Fibroblast of skin of left biceps (primary cell): ENCODE results near the gene FSTL4.

Experiments
- DNase-seq, 2 experiments: peaks; one replicate each; pipeline ENCODE4 v3.0.0-alpha.2; 2013; ENCODE audit warnings: low read depth in 2 of 2

The FSTL4 gene

GRCh38 chr5:133610489-133611356 is 1.6 kb downstream of the FSTL4 start:
- no peak for DNase-seq

DNA sequence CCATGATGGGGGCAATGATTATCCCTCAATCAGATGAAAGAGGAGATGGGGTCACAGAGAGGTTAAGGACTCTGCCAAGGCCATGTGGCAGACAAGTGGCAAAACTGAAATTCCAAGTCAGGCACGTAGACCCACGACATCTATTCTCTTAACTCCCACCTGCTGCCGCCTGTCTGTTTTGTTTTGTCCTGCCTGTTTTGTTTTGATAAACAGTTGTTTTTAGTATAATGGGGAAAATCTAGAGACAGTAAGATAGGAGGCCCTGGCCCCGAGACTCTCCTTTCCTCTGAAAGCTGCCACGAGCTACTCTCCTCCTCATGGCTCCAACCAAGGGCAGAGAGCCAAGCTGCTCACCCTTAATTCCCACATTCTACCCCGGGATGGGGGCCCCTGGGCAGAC is 4.9 kb downstream of the FSTL4 start:
- DNase-seq: no peak

DNA sequence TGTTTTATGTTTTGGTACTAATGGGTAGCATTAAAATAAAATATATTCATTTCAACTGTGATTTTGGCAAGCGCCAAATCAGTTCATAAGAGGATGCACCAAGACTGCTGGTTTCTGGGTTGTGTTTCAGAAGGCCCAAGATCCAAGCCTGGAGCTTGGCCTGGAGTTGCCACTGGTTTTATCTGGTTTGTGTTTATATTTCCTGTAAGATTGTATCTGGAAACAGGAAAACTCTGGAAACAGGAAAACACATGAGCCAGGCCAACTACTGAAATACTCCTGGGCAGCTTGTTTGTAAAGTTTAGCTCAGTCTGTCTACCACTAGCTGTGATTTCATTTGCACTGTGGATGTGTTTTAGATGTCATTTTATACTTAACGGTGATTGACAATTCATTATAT is 5.5 kb downstream of the FSTL4 start:
- DNase-seq: no peak

DNA sequence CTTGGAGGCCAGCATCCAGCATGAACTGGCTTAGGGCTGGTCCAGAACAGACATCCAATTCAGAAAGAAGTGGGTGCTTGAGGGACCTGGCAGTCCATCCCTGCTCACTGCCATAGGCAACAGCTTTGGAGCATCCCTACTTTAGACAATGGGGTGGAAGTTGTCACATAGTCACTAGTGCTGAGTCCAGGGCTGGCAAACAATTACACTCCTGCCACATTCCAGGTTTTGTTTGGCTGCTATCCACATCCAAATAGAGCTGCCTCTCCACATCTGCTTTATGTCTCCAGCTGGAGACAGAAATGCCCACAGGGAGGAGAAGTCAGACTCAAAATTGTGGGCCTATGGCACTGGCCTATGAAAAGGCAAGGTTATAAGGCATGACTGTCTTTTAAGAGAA is 7.0 kb downstream of the FSTL4 start:
- DNase-seq: no peak

- no peak for DNase-seq
Measured at GRCh38 chr5:133603711-133604110, 8.6 kb downstream of the FSTL4 start.

DNA sequence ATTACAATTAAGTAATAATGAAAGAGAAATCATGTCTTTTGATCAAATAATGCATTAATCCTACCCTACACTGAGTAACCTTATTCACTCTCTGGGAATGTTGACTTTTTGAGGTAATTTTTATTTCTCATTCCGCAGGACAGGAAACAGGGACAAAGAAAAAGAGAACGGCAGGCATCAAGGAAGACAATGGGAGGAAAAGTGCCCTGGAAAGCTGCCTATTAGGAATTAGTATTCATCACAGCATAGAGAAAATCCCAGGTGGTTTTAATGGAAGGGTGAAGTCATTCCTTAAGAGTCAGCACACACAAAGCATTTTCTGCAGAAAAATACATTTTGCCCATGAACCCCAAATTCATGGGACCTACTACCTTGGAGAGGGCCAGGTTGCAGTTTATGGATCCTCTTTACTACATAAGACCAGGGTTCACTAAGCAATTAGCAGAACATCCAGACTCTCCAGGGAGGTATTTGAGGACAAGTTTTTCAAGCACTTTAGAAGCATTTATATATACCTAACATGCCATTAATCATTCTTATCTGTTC is 9.4 kb downstream of the FSTL4 start:
- DNase-seq: no peak

- no peak for DNase-seq
Measured at GRCh38 chr5:133599600-133599999, 12.7 kb downstream of the FSTL4 start.

DNA sequence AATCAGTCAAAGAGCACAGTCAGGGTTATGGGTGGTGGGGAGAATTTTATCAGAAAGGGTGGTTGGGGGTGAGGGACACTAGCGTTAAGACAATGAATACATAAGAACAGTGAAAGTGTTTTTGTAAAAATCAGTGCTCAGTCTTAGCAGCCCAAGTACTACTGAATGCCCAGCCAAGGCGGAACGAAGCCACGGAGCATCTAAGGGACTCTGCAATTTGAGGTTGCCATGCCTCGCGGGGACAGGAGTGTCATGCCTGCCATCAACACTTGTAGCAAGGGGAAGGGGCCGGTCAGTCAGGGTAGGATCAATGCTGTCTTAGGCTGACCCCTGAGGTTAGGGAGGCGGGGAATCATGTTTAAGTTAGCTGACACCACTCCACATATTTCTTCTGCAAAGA is 13.3 kb downstream of the FSTL4 start:
- no peak for DNase-seq

GRCh38 chr5:133596049-133596448 is 16.3 kb downstream of the FSTL4 start:
- DNase-seq: no peak

- no peak for DNase-seq
Measured at GRCh38 chr5:133595465-133595864, 16.9 kb downstream of the FSTL4 start.

DNA sequence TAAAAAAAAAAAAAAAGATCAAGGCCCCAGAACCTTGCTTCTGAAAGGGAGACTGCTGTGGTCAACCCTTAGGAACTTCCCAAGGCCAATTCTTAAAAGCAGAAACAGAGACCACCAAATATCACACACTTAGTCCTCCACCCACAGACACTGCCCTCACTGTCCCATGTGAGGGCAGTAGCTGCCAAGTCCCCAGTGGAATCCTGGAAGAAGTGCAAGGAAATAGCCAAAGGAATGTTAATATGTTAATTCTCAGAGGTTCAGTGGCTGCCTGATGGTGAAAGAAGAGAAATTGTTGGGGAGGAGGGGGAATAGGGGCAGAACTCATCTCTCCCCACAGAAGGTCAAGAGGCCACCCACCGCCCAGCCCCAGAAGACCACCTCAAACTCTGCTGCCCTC is 23.1 kb downstream of the FSTL4 start:
- no peak for DNase-seq

- DNase-seq: no peak
Measured at GRCh38 chr5:133582971-133583370, 29.4 kb downstream of the FSTL4 start.

- DNase-seq: no peak
Measured at GRCh38 chr5:133581918-133582317, 30.4 kb downstream of the FSTL4 start.

DNA sequence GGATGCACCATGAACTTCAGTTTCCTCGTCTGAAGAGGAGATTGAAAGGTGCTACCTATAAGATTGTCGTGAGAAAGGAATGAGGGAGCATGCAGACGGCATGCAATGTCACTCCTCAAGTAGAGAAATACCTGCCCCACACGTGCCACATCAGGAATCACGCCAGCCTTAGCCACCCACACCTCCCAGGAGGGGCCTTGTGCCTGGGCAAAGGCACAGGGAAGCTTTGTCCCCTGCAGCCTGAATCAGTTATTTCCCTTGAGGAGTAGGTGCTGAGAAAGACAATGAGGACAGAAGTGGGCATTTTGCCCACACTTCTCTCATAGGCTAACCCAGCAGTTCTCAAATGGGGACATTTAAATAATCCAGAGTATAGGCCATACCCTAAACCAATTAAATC is 31.0 kb downstream of the FSTL4 start:
- DNase-seq: no peak

- DNase-seq: no peak
Measured at GRCh38 chr5:133580618-133581017, 31.7 kb downstream of the FSTL4 start.

DNA sequence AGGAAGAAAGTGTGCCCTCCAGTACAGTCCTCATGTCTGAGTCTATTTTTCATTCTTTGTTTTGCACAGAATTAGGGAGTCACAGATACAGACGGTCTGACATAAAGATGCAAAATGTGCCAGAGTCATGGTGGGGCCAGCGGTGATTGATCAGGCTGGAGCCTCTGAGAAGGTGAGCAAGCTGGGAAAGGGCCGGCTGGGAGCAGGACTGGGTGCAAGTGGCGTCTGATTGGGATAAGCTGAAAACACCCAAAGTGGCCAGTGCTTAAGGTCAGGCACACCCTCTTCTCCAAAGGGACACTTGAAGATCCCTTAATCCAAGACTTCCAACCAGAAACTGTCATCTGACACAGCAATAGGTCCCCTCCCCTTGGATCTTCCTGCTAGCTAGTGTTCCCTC is 32.6 kb downstream of the FSTL4 start:
- DNase-seq: no peak

- DNase-seq: no peak
Measured at GRCh38 chr5:133569347-133569746, 43.0 kb downstream of the FSTL4 start.

DNA sequence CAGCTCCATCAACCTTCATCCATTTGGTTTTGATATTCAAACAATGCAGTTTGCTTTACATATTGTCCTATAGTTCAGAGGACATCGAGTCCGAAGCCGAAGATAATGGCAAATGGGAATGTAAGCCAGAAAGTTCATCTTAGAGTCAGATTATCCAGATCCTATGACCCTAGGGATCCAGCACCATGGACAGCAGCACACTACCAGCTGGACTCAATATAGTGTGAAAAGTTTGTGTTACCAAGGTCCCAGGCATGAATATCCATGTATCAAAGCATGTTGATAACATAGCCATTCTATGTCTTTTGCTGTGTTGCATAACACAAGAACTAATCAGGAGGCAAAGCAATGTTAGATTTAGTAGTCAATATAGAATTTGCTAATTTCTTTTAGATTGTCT is 46.3 kb downstream of the FSTL4 start:
- DNase-seq: no peak

GRCh38 chr5:133564921-133565565 is 47.3 kb downstream of the FSTL4 start:
- DNase-seq: no peak

DNA sequence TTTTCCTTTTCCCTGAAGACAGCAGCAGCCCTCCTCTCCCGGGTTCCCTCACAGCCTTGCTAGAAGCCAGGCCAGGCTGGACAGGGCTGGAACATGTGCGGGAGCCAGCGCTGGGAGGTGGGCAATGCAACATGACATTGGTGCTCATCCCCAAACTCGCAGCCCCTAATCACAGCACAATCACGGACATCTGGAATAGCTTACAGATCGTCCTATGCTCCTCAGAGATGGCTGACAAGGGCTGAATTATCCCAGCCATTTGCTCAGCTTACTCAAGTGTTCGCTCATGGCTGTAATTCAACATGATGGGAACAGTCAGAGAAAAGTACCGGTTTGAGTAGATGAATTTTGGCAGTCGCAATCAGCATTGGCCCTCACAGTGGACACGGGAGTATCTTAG is 49.8 kb downstream of the FSTL4 start:
- no peak for DNase-seq

- DNase-seq: no peak
Measured at GRCh38 chr5:133559960-133560359, 52.4 kb downstream of the FSTL4 start.

DNA sequence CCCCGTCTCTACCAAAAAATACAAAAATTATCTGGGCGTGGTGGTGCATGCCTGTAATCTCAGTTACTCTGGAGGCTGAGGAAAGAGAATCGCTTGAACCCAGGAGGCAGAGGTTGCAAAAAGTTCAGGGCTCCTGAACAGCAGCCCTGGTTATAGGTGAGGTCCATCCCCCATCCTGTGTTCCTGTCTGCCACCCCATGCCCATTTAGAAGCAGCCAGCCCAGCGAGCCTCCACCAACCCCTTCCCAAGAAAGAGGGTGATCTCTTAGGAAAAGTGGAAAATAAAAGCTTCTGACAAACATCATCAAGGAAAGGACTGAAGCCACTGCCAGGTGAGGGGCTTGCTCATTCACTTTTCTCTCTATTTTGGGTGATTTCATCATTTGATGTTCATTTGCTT is 55.8 kb downstream of the FSTL4 start:
- DNase-seq: no peak

- no peak for DNase-seq
Measured at GRCh38 chr5:133554279-133554678, 58.1 kb downstream of the FSTL4 start.
